B cell (primary cell): ENCODE results near the gene PIGR. TPM values are rescaled to one million over a fixed set of nuclear protein-coding genes. Genes with fewer than 3 reads are reported as not detected.

Experiments used
- ATAC-seq: fragments of 200-7000 bp; cut with Tn5 transposase; one replicate; pipeline ENCODE4 v1.10.0; 2021; ENCODE audit warnings: low read depth, mild to moderate bottlenecking, moderate number of reproducible peaks, moderate library complexity
- CTCF ChIA-PET: fragments of 350-600 bp; sonication (Branson Sonifier 250); formaldehyde crosslinking; loops from one replicate; lab custom pipeline; 2021; ENCODE audit warnings: antibody characterized with exemption, inconsistent platforms; lab: Charles Lee
- POLR2A ChIA-PET: fragments of 350-600 bp; sonication (Branson Sonifier 250); formaldehyde crosslinking; loops from one replicate; lab custom pipeline; 2021; ENCODE audit warnings: antibody characterized with exemption; lab: Charles Lee
- DNase-seq: peaks from one replicate; pipeline ENCODE4 v3.0.0; 2013
- H2AFZ ChIP-seq: 2 replicates; pipeline ENCODE4 v1.6.1; 2012; ENCODE audit warnings: mild to moderate bottlenecking, low read depth, low read length; ENCODE audit not compliant: insufficient read depth, poor library complexity, severe bottlenecking
- H3K27ac ChIP-seq, 2 donors: 1 replicate in 1 of 2; 2 replicates in 1 of 2; pipeline ENCODE4 v1.5.1; 2012 to 2013; ENCODE audit warnings: low read length in 2 of 2, mild to moderate bottlenecking in 2 of 2, moderate library complexity in 1 of 2
- H3K27me3 ChIP-seq, 4 experiments: fragments of 200-600 bp in 1 of 4; sonication (generic) in 1 of 4; replicated peaks in 1 of 4; 1 replicate in 2 of 4; 2 replicates in 2 of 4; pipeline versions ENCODE4 v1.6.1 to v1.7.0; 2013 to 2016; ENCODE audit warnings: low read length in 3 of 4, mild to moderate bottlenecking in 2 of 4, mixed read lengths in 1 of 4, moderate library complexity in 1 of 4; ENCODE audit not compliant: insufficient read depth in 4 of 4, control insufficient read depth in 3 of 4; ENCODE audit errors: control extremely low read depth in 1 of 4
- H3K36me3 ChIP-seq, 2 experiments: replicated peaks in 1 of 2; 1 replicate in 1 of 2; 2 replicates in 1 of 2; pipeline versions ENCODE4 v1.6.1 to v1.7.1; 2013; ENCODE audit warnings: low read length in 1 of 2; ENCODE audit not compliant: insufficient read depth in 2 of 2, control insufficient read depth in 1 of 2; ENCODE audit errors: control extremely low read depth in 1 of 2, extremely low read depth in 1 of 2
- H3K4me1 ChIP-seq, 2 donors: fragments of 200-600 bp in 1 of 2; sonication (generic) in 1 of 2; 1 replicate in 1 of 2; 2 replicates in 1 of 2; pipeline versions ENCODE4 v1.5.1 to v1.6.1; 2013 to 2017; ENCODE audit warnings: low read length in 2 of 2; ENCODE audit not compliant: control insufficient read depth in 2 of 2, insufficient read depth in 2 of 2
- H3K4me2 ChIP-seq: replicated peaks from 2 replicates; pipeline ENCODE3; 2012; ENCODE audit warnings: mild to moderate bottlenecking, low read depth, low read length; ENCODE audit not compliant: poor library complexity, severe bottlenecking
- H3K4me3 ChIP-seq, 5 experiments: fragments of 200-600 bp in 1 of 5; sonication (generic) in 1 of 5; 1 replicate in 3 of 5; 2 replicates in 2 of 5; pipeline versions ENCODE4 v1.5.1 to v1.7.0; 2011 to 2016; ENCODE audit warnings: low read length in 4 of 5, mild to moderate bottlenecking in 4 of 5, low read depth in 2 of 5, control low read depth in 1 of 5, moderate library complexity in 1 of 5; ENCODE audit not compliant: insufficient read depth in 1 of 5; ENCODE audit errors: control extremely low read depth in 1 of 5, extremely low read depth in 1 of 5
- H3K79me2 ChIP-seq: fragments of 200-600 bp; sonication (generic); one replicate; pipeline ENCODE4 v1.6.0; 2016; ENCODE audit warnings: low read length; ENCODE audit not compliant: control insufficient read depth, insufficient read depth
- H3K9ac ChIP-seq: fragments of 200-600 bp; sonication (generic); 2 replicates; pipeline ENCODE4 v1.6.1; 2017; ENCODE audit warnings: mild to moderate bottlenecking, low read length, moderate library complexity
- H3K9me3 ChIP-seq, 3 donors: one replicate each; pipeline versions ENCODE4 v1.6.1 to v1.7.1; 2013; ENCODE audit warnings: low read length in 2 of 3; ENCODE audit not compliant: control insufficient read depth in 2 of 3, insufficient read depth in 1 of 3; ENCODE audit errors: control extremely low read depth in 1 of 3
- H4K20me1 ChIP-seq: 2 replicates; pipeline ENCODE4 v1.6.0; 2012; ENCODE audit warnings: mild to moderate bottlenecking, low read length; ENCODE audit not compliant: insufficient read depth, control insufficient read depth, poor library complexity, severe bottlenecking
- H3K27ac Mint-ChIP-seq: one replicate; pipeline ENCODE4 v1.8.0; 2021; ENCODE audit warnings: mixed read lengths
- H3K27me3 Mint-ChIP-seq: one replicate; pipeline ENCODE4 v1.8.0; 2021; ENCODE audit warnings: mixed read lengths
- H3K4me1 Mint-ChIP-seq: one replicate; pipeline ENCODE4 v1.8.0; 2021; ENCODE audit warnings: mixed read lengths
- H3K4me3 Mint-ChIP-seq: one replicate; pipeline ENCODE4 v1.8.0; 2021; ENCODE audit warnings: mixed read lengths
- H3K9me3 Mint-ChIP-seq: one replicate; pipeline ENCODE4 v1.8.0; 2022; ENCODE audit warnings: mixed read lengths; ENCODE audit not compliant: insufficient read depth
- CTCF ChIP-seq: fragments of 200-600 bp; IDR thresholded peaks from one replicate; pipeline ENCODE4 v1.8.0; 2022; ENCODE audit warnings: antibody characterized with exemption, mild to moderate bottlenecking
- EZH2 ChIP-seq: IDR thresholded peaks from 2 replicates; pipeline ENCODE4 v1.6.1; 2012; ENCODE audit warnings: borderline replicate concordance, low read depth, mild to moderate bottlenecking, moderate library complexity, low read length; ENCODE audit not compliant: insufficient read depth, poor library complexity, severe bottlenecking
- WGBS: methylation state at CpG from one replicate; pipeline ENCODE4 v1.1.5; 2013; ENCODE audit warnings: missing lambda C conversion rate; ENCODE audit not compliant: insufficient coverage; 5-methylcytosine and 5-hydroxymethylcytosine counted together
- intact Hi-C: fragments of 100-400 bp; cut with micrococcal nuclease; formaldehyde crosslinking; loops from one replicate; pipeline ENCODE4 v1.10.0; 2022
- polyA plus RNA-seq: library from polyadenylated mRNA; depleted of rRNA; stranded (reverse); fragments of >200 nt; gene quantifications from 2 replicates; pipeline ENCODE4 v1.2.3, GENCODE V29; 2012
- total RNA-seq, 2 donors: library from RNA; stranded (reverse); fragments of 120-200 nt in 1 of 2; gene quantifications; 1 replicate in 1 of 2; 2 replicates in 1 of 2; pipeline versions ENCODE4 v1.2.3 to v1.2.4, GENCODE V29; 2013 to 2022

The PIGR gene
- total and polyA plus RNA-seq, 2 donors (not counting 1 experiment from before 2014, with no cell fraction given): 0.31 to 1.1 TPM

GRCh38 chr1:206898915-206899431 is 47.3 kb downstream of the PIGR start:
- no peaks in the 10 kb centered on the region for H3K9me3 Mint-ChIP-seq
- no peak for ATAC-seq
- no peak overlapping the region for H3K4me3 ChIP-seq
- no peak overlapping the region for H3K4me2 ChIP-seq
- CTCF ChIA-PET: interaction anchor here (1.2 to 11.6 kb wide), 7 partner anchors 10 to 173 kb away, joined by 4 to 208 read pairs (median 6); partner anchors contain the start of gene FCMR
- POLR2A ChIA-PET: interaction anchor here (1.0 kb wide), 1 partner anchor 10 kb away, joined by 3 read pairs; no protein-coding TSS in a partner anchor
- no peaks in the 10 kb centered on the region for H3K79me2 ChIP-seq
- no peak overlapping the region for H3K4me3 Mint-ChIP-seq
- no peak overlapping the region for H2AFZ ChIP-seq
- no peaks in the 10 kb centered on the region for H3K27me3 ChIP-seq
- no peak for TF ChIP-seq EZH2
- TF ChIP-seq CTCF: no peak
- WGBS: 93% methylated on average over 7 of the region's 13 CpGs
- H3K27me3 Mint-ChIP-seq: no peaks in the 10 kb centered on the region
- H3K27ac ChIP-seq: no peak overlapping the region
- no peak overlapping the region for H3K9ac ChIP-seq
- peaks cover 29% of the 10 kb centered on the region for H4K20me1 ChIP-seq
- peaks cover 0 to 18% of the 10 kb centered on the region in 2 experiments for H3K36me3 ChIP-seq
- peaks cover 33% of the 10 kb centered on the region for H3K4me1 Mint-ChIP-seq
- peak overlapping the region; percentile 69 for H3K27ac Mint-ChIP-seq
- no peaks in the 10 kb centered on the region for H3K9me3 ChIP-seq
- no peak for DNase-seq
- intact Hi-C loops: loop anchor here (5.0 kb wide), 1 partner anchor 33 kb away; no protein-coding TSS in a partner anchor
- H3K4me1 ChIP-seq: peaks cover 0 to 5% of the 10 kb centered on the region in 2 donors
